Natural killer cell treated with Interleukin-12 subunit alpha and Interleukin-12 subunit beta and Interleukin-15 and Interleukin-18, amount 100 ng/mL, for 72 hours (primary cell): ENCODE results near the gene STEAP3. TPM values are rescaled to one million over a fixed set of nuclear protein-coding genes. Genes with fewer than 3 reads are reported as not detected.
A peak's percentile ranks its signal among the peaks of the same experiment; 100 is the strongest.

Experiments
- ATAC-seq, 2 donors: fragments of 150-1000 bp; cut with Tn5 transposase in 1 of 2; sonication (Bioruptor Pico), chemical (Tn5 transposase) in 1 of 2; 2 replicates each; pipeline ENCODE4 v1.10.0; 2021
- DNase-seq: peaks from one replicate; pipeline ENCODE4 v3.0.0; 2022; ENCODE audit warnings: low spot score
- H3K27ac Mint-ChIP-seq, 2 donors: 1 replicate in 1 of 2; 2 replicates in 1 of 2; pipeline ENCODE4 v1.8.0; 2022; ENCODE audit warnings: mixed read lengths in 2 of 2, mild to moderate bottlenecking in 1 of 2, moderate library complexity in 1 of 2
- H3K27me3 Mint-ChIP-seq, 2 donors: 1 replicate in 1 of 2; 2 replicates in 1 of 2; pipeline ENCODE4 v1.8.0; 2022; ENCODE audit warnings: mixed read lengths in 2 of 2
- H3K36me3 Mint-ChIP-seq: one replicate; pipeline ENCODE4 v1.8.0; 2022; ENCODE audit warnings: mixed read lengths
- H3K4me1 Mint-ChIP-seq, 2 donors: 1 replicate in 1 of 2; 2 replicates in 1 of 2; pipeline ENCODE4 v1.8.0; 2022; ENCODE audit warnings: low read depth in 2 of 2, mixed read lengths in 2 of 2, mild to moderate bottlenecking in 1 of 2
- H3K4me3 Mint-ChIP-seq: one replicate; pipeline ENCODE4 v1.8.0; 2022; ENCODE audit warnings: mixed read lengths
- H3K9me3 Mint-ChIP-seq: 2 replicates; pipeline ENCODE4 v1.8.0; 2022; ENCODE audit warnings: mixed read lengths
- total RNA-seq, 2 donors: library from RNA; stranded (reverse); gene quantifications; one replicate each; pipeline ENCODE4 v1.2.3, GENCODE V29; 2022

The STEAP3 gene
- total RNA-seq, 2 donors from 2014 or later, result 1.3 to 2.3 TPM

DNA sequence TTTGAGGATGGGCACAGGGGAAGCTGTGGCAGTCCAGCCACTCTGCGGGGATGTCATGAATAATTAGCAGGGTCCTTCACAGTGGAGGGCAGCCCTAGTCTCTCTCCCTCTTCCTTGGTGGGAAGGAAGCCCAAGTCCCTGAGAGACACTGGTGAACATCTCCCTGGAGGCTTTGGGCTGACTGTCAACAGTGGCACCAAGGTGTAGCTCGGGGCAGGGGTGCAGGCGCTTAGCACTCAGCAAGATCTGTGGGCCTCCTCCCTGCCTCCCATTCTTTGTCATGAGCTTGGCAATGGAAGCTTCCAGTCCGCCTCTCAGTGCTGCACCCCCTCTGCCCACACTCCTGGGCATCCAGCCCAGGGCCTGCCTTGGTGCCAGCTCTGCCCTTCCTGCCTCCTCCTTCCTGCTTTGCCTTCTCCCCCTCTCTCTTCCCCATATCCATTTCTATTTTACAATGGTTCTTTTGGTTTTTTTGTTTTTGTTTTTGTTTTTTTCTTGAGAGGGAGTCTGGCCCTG lies 59.4 kb downstream of the STEAP3 start:
- Mint-ChIP-seq H3K27ac (no peak overlapping the region), H3K36me3 (no peaks in the 10 kb centered on the region), H3K27me3 (no peaks in the 10 kb centered on the region), H3K4me3 (no peak overlapping the region), H3K9me3 (no peaks in the 10 kb centered on the region), H3K4me1 (peaks cover 0 to 2% of the 10 kb centered on the region in 2 donors)
- no peak for ATAC-seq
- DNase-seq, result no peak

DNA sequence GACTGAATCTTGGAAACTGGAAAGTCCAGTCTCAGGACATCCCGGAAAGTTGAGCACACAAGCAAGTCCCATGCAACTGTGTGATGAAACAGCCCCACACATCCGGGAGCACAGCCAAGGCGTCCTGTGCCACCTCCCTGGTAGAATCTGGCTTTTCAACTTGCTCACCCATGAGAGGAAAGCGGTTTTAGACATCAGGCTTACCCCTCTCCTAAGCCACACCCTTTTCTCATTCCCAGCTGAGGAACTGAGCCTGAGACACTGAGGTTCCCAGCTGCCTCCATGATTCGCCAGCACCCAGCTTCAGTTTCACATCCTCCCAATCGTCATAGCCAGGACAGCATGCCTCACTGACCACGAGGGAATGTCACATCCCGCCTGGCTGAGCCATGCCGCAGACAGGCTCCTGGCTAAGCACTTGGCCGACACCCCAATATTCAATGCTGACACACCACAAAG lies 60.3 kb downstream of the STEAP3 start:
- DNase-seq (no peak), ATAC-seq (no peak)
- H3K4me1 Mint-ChIP-seq, result peaks cover 0 to 4% of the 10 kb centered on the region in 2 donors
- no peak overlapping the region for H3K27ac Mint-ChIP-seq
- no peak overlapping the region for H3K4me3 Mint-ChIP-seq
- no peaks in the 10 kb centered on the region for H3K36me3 Mint-ChIP-seq
- no peaks in the 10 kb centered on the region for H3K27me3 Mint-ChIP-seq
- H3K9me3 Mint-ChIP-seq, result no peaks in the 10 kb centered on the region

DNA sequence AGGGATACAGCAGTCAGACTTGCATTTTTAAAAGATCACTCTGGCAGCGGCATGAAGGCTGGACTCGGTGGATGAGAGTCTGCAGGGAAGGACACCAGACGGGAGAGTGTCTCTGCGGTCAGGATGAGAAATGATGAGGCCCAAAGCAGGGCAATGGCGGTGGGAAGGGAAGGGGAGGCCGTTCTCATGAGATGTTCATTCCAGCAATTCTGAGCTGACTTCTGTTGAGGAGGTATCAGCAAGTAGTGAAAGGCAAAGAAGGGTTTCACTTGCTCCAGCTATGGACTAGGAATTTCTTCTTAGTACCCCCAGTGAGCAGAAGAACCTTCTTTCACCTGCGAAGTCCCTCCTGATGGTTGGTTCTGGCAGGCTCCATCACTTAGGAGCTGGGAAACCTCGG lies 63.0 kb downstream of the STEAP3 start:
- H3K27ac Mint-ChIP-seq, result no peak overlapping the region
- peaks cover under 1 to 15% of the 10 kb centered on the region in 2 donors for H3K4me1 Mint-ChIP-seq
- no peaks in the 10 kb centered on the region for H3K9me3 Mint-ChIP-seq
- DNase-seq (no peak), ATAC-seq (no peak)
- H3K36me3 Mint-ChIP-seq, result no peaks in the 10 kb centered on the region
- H3K27me3 Mint-ChIP-seq, result no peaks in the 10 kb centered on the region
- H3K4me3 Mint-ChIP-seq, result no peak overlapping the region

DNA sequence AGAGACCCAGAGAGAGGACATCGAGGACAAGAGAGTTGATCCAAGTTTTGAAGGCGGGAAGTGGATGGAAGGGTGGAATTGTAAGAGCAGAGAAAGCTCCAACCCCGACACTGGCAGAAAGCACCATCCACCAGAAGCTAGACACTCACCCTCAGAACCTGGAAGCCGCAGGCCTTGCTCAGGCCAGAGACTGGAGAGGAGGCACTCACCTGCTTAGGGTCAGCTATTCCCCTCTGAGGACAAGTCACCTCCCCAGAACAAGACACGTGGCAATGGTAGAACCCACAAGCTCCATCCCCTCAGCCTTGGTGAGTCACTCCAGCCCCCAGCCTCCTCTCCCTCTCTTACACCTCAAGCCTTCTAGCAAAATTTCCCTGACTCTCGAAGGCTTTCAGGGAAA lies 64.9 kb downstream of the STEAP3 start:
- Mint-ChIP-seq H3K4me1 (peaks cover 9 to 13% of the 10 kb centered on the region in 2 donors), H3K27ac (no peak overlapping the region), H3K27me3 (no peaks in the 10 kb centered on the region), H3K9me3 (no peaks in the 10 kb centered on the region), H3K36me3 (no peaks in the 10 kb centered on the region), H3K4me3 (no peak overlapping the region)
- no peak for ATAC-seq
- no peak for DNase-seq

DNA sequence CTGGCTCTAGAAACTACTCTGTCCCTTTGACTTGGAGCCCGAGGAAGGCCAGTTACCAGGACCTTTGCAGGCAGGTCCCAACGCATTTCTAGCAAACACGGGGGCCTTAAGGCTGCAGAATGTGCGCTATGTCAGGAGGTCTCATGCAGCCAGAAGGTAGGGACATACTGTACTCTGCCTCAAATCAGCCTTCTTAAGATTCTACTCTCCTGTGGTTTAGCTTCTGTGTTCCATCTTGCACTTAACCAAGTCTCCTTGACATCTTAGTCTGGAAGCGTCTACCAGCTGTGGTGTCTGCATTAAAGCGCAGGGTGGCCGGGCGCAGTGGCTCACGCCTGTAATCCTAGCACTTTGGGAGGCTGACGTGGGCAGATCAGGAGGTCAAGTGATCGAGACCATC lies 65.5 kb downstream of the STEAP3 start:
- no peak overlapping the region for H3K4me3 Mint-ChIP-seq
- DNase-seq, result no peak
- H3K27me3 Mint-ChIP-seq, result no peaks in the 10 kb centered on the region
- H3K9me3 Mint-ChIP-seq, result no peaks in the 10 kb centered on the region
- no peak overlapping the region for H3K27ac Mint-ChIP-seq
- no peak for ATAC-seq
- no peaks in the 10 kb centered on the region for H3K36me3 Mint-ChIP-seq
- H3K4me1 Mint-ChIP-seq, result peaks cover 9 to 13% of the 10 kb centered on the region in 2 donors

DNA sequence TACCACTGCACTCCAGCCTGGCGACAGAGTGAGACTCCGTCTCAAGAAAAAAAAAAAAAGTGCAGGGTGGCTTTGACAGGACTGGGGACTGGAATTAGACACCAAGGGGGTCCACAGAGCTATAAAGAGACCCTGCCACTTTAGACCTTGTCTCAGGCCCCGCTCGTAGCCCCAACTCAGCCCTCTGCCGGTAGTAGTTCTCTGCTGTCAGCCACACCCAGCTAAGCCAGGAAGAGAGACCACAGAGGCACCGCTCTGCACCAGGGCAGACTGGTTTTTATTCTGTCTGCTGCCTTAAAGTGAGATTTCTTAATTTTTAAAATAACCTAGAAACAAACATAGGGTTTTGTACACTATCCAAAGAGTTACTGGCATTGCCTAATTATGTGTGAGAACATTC lies 66.0 kb downstream of the STEAP3 start:
- H3K9me3 Mint-ChIP-seq, result no peaks in the 10 kb centered on the region
- H3K4me1 Mint-ChIP-seq, result peaks cover 9 to 13% of the 10 kb centered on the region in 2 donors
- DNase-seq (no peak), ATAC-seq (peak in 1 of 2 donors; percentile 52)
- H3K4me3 Mint-ChIP-seq, result no peak overlapping the region
- H3K27ac Mint-ChIP-seq, result no peak overlapping the region
- no peaks in the 10 kb centered on the region for H3K36me3 Mint-ChIP-seq
- no peaks in the 10 kb centered on the region for H3K27me3 Mint-ChIP-seq

DNA sequence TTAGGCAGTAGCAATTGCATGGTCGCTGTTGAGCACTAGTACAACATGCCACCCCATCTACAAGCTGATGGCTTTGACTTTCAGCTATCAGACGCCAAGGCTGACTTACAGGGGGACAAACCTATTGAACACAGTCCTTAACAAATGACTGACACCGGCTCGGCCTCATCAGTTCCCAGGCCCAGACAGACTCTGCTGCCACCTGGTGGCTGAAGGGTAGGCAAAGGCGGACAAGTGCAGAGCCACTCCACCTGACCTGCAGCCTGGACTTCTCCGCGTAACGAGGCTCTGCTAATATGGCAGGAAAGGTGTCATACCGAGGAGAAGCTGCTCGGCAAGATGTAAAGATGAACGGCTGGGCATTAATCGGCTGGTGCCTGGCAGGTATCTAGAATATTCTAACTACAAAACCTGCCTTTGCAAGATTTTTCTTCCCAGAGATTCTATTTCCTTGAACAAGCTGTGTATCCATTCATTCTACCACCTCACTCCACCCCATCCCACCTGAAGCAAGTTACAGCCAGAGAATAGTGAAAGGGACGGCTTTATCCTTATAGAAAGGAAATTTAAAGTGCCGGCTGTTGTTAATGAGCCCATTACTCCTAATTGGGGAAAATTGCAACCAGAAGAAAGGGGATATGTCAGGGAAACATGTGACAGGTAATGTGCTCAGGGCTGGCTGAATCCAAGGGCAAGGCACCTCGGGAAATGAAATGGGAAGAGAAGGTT lies 67.4 kb downstream of the STEAP3 start:
- DNase-seq (no peak), ATAC-seq (no peak)
- Mint-ChIP-seq H3K27ac (no peak overlapping the region), H3K4me1 (peaks cover 9 to 13% of the 10 kb centered on the region in 2 donors), H3K9me3 (no peaks in the 10 kb centered on the region), H3K4me3 (no peak overlapping the region), H3K36me3 (no peaks in the 10 kb centered on the region), H3K27me3 (no peaks in the 10 kb centered on the region)

DNA sequence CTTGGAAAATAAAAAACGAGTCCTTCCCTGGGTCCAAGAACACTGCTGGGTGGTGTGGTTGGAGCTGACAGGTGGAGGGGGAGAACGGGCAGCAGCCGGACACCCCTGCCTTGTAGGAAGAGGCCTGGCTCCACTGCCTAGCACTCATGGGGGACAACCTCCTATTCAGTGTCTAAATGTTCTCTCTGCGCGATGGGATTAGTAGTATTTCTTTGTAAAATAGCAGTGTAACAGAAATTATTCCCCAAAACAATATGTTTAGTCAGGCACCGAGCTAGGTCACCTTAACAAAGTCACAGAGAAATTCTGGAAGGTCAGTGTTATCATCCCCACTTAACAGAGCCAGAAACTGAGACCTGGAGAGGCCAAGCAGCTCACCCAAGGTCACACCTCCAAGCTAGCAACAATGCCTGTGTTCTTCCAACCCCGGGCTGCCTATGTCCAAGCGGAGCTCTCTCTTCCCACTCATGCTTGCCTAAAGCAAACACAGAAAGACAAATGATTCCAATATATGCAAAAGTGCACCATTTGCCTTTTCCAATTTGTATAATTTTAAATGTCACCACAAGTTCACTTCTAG lies 68.0 kb downstream of the STEAP3 start:
- H3K9me3 Mint-ChIP-seq, result no peaks in the 10 kb centered on the region
- ATAC-seq, result no peak

DNA sequence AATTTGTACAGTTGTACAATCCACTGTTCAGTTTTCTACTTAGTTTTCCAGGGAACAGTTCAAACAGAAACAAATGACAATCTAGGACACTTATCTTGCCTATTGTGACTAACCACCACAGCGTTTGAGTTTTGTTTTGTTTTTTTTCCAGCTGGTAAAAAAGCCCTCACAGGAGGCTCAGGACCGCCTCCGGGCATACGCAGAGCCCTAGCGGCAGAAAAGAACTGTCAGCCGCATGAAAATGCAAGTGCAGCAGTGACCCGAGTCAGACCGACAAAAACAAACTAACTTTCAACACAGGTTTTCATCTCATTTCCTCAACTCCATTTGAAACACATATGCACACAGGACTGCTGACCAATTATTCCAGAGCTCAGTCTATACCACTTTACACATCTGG lies 68.6 kb downstream of the STEAP3 start:
- no peaks in the 10 kb centered on the region for H3K36me3 Mint-ChIP-seq
- peaks cover 9 to 13% of the 10 kb centered on the region in 2 donors for H3K4me1 Mint-ChIP-seq
- H3K27ac Mint-ChIP-seq, result peak overlapping the region in 1 of 2 donors; percentile 28
- no peaks in the 10 kb centered on the region for H3K9me3 Mint-ChIP-seq
- no peaks in the 10 kb centered on the region for H3K27me3 Mint-ChIP-seq
- no peak for ATAC-seq
- H3K4me3 Mint-ChIP-seq, result peak overlapping the region; percentile 38
- no peak for DNase-seq

More for the DNA sequence above, 68.0 kb downstream of the STEAP3 start:
- no peaks in the 10 kb centered on the region for H3K36me3 Mint-ChIP-seq
- no peak for DNase-seq
- no peaks in the 10 kb centered on the region for H3K27me3 Mint-ChIP-seq
- peaks cover 9 to 13% of the 10 kb centered on the region in 2 donors for H3K4me1 Mint-ChIP-seq
- H3K27ac Mint-ChIP-seq, result peak overlapping the region in 1 of 2 donors; percentile 28
- H3K4me3 Mint-ChIP-seq, result no peak overlapping the region

DNA sequence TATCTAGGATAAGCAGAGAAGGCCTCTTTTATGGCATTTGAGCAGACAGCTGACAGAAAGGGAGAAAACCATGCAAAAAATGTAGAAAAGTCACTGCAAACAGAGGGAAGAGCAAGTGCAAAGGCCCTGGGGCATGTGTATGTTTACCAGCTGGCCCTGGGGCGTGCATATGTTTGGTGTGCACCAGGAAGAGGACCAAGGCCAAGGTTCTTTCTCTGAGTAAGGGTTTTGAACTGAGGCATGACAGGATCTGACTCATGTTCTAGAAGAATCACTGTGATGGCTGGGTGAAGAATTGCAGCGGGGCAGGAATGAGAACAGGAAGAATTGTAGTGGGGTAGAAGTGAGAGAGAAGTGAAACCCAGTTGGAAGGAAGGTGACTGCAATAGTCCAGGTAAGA lies 69.6 kb downstream of the STEAP3 start:
- no peaks in the 10 kb centered on the region for H3K9me3 Mint-ChIP-seq
- peaks cover 9 to 13% of the 10 kb centered on the region in 2 donors for H3K4me1 Mint-ChIP-seq
- ATAC-seq, result no peak
- H3K36me3 Mint-ChIP-seq, result no peaks in the 10 kb centered on the region
- H3K27me3 Mint-ChIP-seq, result no peaks in the 10 kb centered on the region
- no peak overlapping the region for H3K27ac Mint-ChIP-seq
- H3K4me3 Mint-ChIP-seq, result no peak overlapping the region
- no peak for DNase-seq

DNA sequence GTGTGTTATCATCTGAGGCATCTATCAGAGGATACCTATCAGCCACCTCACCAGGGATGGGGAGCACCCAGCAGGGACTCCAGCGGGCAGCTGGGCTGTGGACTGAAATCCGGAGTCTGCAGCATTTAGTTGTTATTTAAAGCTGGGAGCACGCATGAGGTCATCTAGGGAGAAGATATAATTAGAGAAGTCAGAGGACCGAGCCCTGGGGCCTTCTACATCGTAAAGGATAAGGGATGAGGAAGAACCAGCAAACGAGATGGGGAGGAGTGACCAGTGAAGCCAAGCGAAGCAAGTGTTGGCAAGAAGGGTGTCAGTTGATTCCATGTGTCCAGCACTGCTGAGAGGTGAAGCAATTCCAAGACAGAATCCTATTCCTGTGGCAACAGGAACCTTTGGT lies 70.3 kb downstream of the STEAP3 start:
- no peaks in the 10 kb centered on the region for H3K36me3 Mint-ChIP-seq
- H3K4me3 Mint-ChIP-seq, result no peak overlapping the region
- H3K4me1 Mint-ChIP-seq, result peaks cover 9 to 11% of the 10 kb centered on the region in 2 donors
- ATAC-seq, result no peak
- H3K27me3 Mint-ChIP-seq, result no peaks in the 10 kb centered on the region
- no peak for DNase-seq
- H3K9me3 Mint-ChIP-seq, result no peaks in the 10 kb centered on the region
- no peak overlapping the region for H3K27ac Mint-ChIP-seq

DNA sequence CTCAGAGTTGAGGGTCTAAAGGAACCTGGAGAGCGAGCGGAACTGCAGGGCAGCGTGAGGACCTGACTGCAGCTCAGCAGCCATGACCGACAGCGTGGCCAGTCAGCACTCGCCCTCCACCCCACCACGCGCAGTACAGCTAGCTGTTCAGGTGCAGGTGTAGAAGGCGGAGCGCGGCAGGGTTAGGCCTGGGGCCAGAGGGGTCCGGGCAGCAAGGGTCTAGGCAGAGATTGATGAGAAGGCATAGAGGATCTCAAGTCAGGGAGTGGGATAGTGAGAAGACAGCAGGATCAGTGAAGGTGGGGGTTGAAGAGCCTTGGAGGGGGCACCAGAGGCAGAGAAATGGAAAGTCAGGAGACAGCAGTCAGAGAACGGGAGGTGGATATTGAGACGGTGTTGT lies 71.0 kb downstream of the STEAP3 start:
- Mint-ChIP-seq H3K4me3 (no peak overlapping the region), H3K27ac (no peak overlapping the region), H3K36me3 (no peaks in the 10 kb centered on the region), H3K27me3 (no peaks in the 10 kb centered on the region), H3K4me1 (peaks cover 6 to 9% of the 10 kb centered on the region in 2 donors), H3K9me3 (no peaks in the 10 kb centered on the region)
- ATAC-seq (peak in 1 of 2 donors; percentile 24), DNase-seq (no peak)

DNA sequence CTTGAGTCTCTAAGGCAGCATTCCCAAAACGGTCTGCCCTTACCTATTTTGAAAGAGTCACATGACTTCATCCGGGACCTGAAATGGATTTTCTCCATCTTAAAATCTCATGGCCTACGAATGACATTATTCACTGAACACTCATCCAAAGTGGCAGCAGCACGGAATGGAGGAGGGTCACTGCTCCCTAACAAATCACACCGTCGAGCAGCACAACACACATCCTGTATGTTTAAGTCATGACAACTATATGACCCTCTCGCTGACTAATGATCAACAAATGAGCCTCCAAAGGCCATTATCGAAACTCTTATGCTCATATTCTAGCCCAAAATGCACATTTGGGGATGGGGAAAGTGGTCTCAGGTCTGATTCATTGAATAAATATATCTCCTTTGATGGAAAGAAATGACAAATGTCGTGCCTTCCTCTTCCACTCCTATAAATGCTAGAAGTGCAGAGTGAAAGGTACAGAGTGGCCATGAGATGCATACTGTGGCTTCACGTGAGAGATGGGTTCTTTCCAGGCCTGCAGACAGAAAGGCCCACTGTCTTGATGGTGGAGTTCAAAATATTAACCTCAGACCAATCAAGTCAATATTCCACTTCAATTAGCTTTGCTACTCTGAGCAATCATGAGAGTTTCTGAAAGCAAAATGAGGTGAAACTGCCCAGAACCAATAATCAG lies 72.2 kb downstream of the STEAP3 start:
- no peak for ATAC-seq
- H3K36me3 Mint-ChIP-seq, result no peaks in the 10 kb centered on the region
- no peaks in the 10 kb centered on the region for H3K9me3 Mint-ChIP-seq
- no peak for DNase-seq
- no peak overlapping the region for H3K27ac Mint-ChIP-seq
- no peaks in the 10 kb centered on the region for H3K27me3 Mint-ChIP-seq
- peaks cover 3 to 9% of the 10 kb centered on the region in 2 donors for H3K4me1 Mint-ChIP-seq
- H3K4me3 Mint-ChIP-seq, result no peak overlapping the region

DNA sequence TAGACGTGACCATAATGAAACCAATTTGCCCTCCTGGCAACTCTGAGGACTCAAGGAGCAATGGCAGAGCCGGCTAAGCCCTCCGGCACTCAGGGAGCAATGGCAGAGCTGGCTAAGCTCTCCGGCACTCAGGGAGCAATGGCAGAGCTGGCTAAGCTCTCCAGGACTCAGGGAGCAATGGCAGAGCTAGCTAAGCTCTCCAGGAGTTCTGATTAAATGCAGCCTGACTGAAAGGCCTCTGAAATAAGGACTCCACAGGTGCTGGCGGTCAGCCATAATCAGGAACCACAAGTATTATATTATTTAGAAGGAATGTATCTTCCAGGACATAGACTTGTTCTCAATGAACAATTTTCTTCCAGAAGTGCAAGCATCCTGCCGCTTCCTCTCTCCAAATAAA lies 77.8 kb downstream of the STEAP3 start:
- Mint-ChIP-seq H3K27ac (no peak overlapping the region), H3K4me3 (no peak overlapping the region), H3K9me3 (no peaks in the 10 kb centered on the region), H3K4me1 (no peaks in the 10 kb centered on the region), H3K27me3 (no peaks in the 10 kb centered on the region), H3K36me3 (no peaks in the 10 kb centered on the region)
- DNase-seq, result no peak
- no peak for ATAC-seq
